ENCODE measurements around the gene MRPL14.

The MRPL14 gene

GRCh38 chr6:44138717-44139350, 11.6 kb upstream of the MRPL14 start:
- H3K79me2 ChIP-seq (ENCODE audit: low read length), result no peaks in the 10 kb centered on the region
- H3K4me1 ChIP-seq (ENCODE audit: low read length), result no peaks in the 10 kb centered on the region
- no peak overlapping the region for H3K4me3 ChIP-seq (ENCODE audit: low read length)
- no peak overlapping the region for H3K4me2 ChIP-seq (ENCODE audit: low read length)
- no peak overlapping the region for H3K9ac ChIP-seq (ENCODE audit: low read length)
- no peaks in the 10 kb centered on the region for H3K27me3 ChIP-seq (ENCODE audit: low read depth, low read length)
- peaks cover 22% of the 10 kb centered on the region for H3K36me3 ChIP-seq (replicated peaks; ENCODE audit: low read depth, low read length)
- H3K27ac ChIP-seq (ENCODE audit: low read length), result no peak overlapping the region
- no peaks in the 10 kb centered on the region for H4K20me1 ChIP-seq (ENCODE audit: insufficient read depth, low read length)
- no peak overlapping the region for H2AFZ ChIP-seq (ENCODE audit: low read depth, low read length)
- TF ChIP-seq, protein P1, sequence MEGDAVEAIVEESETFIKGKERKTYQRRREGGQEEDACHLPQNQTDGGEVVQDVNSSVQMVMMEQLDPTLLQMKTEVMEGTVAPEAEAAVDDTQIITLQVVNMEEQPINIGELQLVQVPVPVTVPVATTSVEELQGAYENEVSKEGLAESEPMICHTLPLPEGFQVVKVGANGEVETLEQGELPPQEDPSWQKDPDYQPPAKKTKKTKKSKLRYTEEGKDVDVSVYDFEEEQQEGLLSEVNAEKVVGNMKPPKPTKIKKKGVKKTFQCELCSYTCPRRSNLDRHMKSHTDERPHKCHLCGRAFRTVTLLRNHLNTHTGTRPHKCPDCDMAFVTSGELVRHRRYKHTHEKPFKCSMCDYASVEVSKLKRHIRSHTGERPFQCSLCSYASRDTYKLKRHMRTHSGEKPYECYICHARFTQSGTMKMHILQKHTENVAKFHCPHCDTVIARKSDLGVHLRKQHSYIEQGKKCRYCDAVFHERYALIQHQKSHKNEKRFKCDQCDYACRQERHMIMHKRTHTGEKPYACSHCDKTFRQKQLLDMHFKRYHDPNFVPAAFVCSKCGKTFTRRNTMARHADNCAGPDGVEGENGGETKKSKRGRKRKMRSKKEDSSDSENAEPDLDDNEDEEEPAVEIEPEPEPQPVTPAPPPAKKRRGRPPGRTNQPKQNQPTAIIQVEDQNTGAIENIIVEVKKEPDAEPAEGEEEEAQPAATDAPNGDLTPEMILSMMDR (IDR thresholded peaks at IDR 0.05; ENCODE audit: low read depth, low read length), result no peak
- TF ChIP-seq EZH2phosphoT487 (IDR thresholded peaks at IDR 0.05; ENCODE audit: low read depth), result no peak
- H3K9me3 ChIP-seq (ENCODE audit: insufficient read depth, low read length), result no peaks in the 10 kb centered on the region

GRCh38 chr6:44135875-44136274, 8.6 kb upstream of the MRPL14 start:
- TF ChIP-seq, protein P1 (IDR thresholded peaks at IDR 0.05; ENCODE audit: low read depth, low read length), result no peak
- no peak for TF ChIP-seq EZH2phosphoT487 (IDR thresholded peaks at IDR 0.05; ENCODE audit: low read depth)
- Histone ChIP-seq H3K4me1 (ENCODE audit: low read length) (peaks cover 6% of the 10 kb centered on the region), H3K79me2 (ENCODE audit: low read length) (no peaks in the 10 kb centered on the region), H3K36me3 (replicated peaks; ENCODE audit: low read depth, low read length) (peaks cover 17% of the 10 kb centered on the region), H3K27me3 (ENCODE audit: low read depth, low read length) (no peaks in the 10 kb centered on the region), H3K4me2 (ENCODE audit: low read length) (no peak overlapping the region), H2AFZ (ENCODE audit: low read depth, low read length) (no peak overlapping the region), H3K9me3 (ENCODE audit: insufficient read depth, low read length) (no peaks in the 10 kb centered on the region), H4K20me1 (ENCODE audit: insufficient read depth, low read length) (no peaks in the 10 kb centered on the region), H3K4me3 (ENCODE audit: low read length) (no peak overlapping the region), H3K27ac (ENCODE audit: low read length) (no peak overlapping the region), H3K9ac (ENCODE audit: low read length) (no peak overlapping the region)

DNA sequence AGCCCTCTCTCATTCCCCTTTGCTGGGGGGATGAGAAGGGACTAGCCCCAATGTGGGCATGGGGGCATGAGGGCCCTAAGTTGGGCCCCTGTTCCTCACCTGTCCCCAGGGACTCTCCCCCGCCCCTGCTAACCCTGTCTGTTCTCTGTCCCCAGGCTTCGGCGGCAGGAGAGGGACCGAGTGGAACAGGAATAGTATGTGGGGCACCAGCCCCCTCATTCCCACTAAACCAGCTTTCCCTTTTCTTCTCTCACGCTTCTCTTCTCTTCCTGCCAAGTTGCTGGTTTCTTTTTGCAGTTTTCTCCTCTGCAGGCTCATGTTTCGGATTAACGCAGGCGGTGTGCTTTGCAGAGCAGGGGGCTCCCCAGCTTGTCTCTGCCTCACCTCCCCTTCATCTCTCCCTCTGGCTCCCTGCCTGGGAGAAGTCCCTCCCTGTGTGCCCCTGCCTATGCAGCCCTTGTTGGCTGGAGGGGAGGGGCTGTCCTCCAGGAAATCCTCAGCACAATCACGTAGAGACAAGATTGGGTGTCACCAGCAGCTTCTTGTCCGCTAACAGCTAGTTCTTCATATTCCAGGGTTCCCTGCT, 8.0 kb upstream of the MRPL14 start:
- H2AFZ ChIP-seq (ENCODE audit: low read depth, low read length), result no peak overlapping the region
- no peaks in the 10 kb centered on the region for H4K20me1 ChIP-seq (ENCODE audit: insufficient read depth, low read length)
- H3K4me1 ChIP-seq (ENCODE audit: low read length), result peaks cover 6% of the 10 kb centered on the region
- no peak overlapping the region for H3K27ac ChIP-seq (ENCODE audit: low read length)
- H3K79me2 ChIP-seq (ENCODE audit: low read length), result no peaks in the 10 kb centered on the region
- peaks cover 12% of the 10 kb centered on the region for H3K36me3 ChIP-seq (replicated peaks; ENCODE audit: low read depth, low read length)
- H3K4me3 ChIP-seq (ENCODE audit: low read length), result no peak overlapping the region
- H3K9ac ChIP-seq (ENCODE audit: low read length), result no peak overlapping the region
- TF ChIP-seq EZH2phosphoT487 (IDR thresholded peaks at IDR 0.05; ENCODE audit: low read depth), result no peak
- TF ChIP-seq, protein P1 (IDR thresholded peaks at IDR 0.05; ENCODE audit: low read depth, low read length), result no peak
- H3K9me3 ChIP-seq (ENCODE audit: insufficient read depth, low read length), result no peaks in the 10 kb centered on the region
- no peaks in the 10 kb centered on the region for H3K27me3 ChIP-seq (ENCODE audit: low read depth, low read length)
- H3K4me2 ChIP-seq (ENCODE audit: low read length), result no peak overlapping the region

DNA sequence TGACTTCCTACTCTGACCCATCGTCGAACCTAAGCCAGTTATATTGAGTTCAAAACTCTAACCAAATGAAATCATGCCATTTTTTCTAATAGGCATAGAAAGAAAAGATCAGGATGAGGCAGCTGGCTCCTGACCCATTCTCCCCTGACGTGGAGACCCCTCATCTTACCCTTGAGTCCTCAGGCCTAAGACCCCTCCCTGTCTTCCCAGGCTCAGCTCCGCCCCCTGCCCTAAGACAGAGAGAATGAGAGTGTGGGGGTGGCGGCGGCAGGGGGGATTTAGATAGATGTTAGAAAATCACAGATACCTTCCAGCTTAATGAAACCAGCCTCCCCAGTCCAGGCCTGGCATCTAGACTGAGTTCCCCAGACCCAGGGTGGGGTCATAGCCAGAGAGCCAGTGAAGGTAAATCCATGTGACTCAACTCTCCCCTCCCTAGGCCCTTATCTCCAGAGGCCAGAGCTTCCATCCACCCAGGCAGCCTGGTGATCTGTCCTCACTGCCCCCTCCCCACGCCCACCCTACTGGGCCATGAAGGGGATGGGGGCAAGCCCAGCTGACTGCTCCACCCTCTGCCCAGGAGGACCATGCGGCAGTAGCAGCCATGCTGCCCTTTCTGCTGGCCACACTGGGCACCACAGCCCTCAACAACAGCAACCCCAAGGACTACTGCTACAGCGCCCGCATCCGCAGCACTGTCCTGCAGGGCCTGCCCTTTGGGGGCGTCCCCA, 6.9 kb upstream of the MRPL14 start:
- Histone ChIP-seq H3K79me2 (ENCODE audit: low read length) (no peaks in the 10 kb centered on the region), H3K4me2 (ENCODE audit: low read length) (no peak overlapping the region), H3K27ac (ENCODE audit: low read length) (no peak overlapping the region), H3K9ac (ENCODE audit: low read length) (no peak overlapping the region), H3K4me3 (ENCODE audit: low read length) (no peak overlapping the region), H3K9me3 (ENCODE audit: insufficient read depth, low read length) (no peaks in the 10 kb centered on the region), H3K27me3 (ENCODE audit: low read depth, low read length) (no peaks in the 10 kb centered on the region), H3K4me1 (ENCODE audit: low read length) (peaks cover 6% of the 10 kb centered on the region), H4K20me1 (ENCODE audit: insufficient read depth, low read length) (no peaks in the 10 kb centered on the region), H3K36me3 (replicated peaks; ENCODE audit: low read depth, low read length) (peaks cover 10% of the 10 kb centered on the region), H2AFZ (ENCODE audit: low read depth, low read length) (no peak overlapping the region)
- TF ChIP-seq, protein P1 (IDR thresholded peaks at IDR 0.05; ENCODE audit: low read depth, low read length), result no peak
- TF ChIP-seq EZH2phosphoT487 (IDR thresholded peaks at IDR 0.05; ENCODE audit: low read depth), result no peak

Data from OCI-LY3 (cell line).